Gastrocnemius medialis (tissue), 4 donors: ENCODE results near the gene ARHGAP40. TPM values are rescaled to one million over a fixed set of nuclear protein-coding genes. Genes with fewer than 3 reads are reported as not detected.

Experiments used
- ATAC-seq, 2 donors: fragments of 150-250 bp; one replicate each; pipeline ENCODE4 v1.9.1; 2016
- DNase-seq, 2 donors: peaks; one replicate each; pipeline ENCODE4 v3.0.0-alpha.2; 2019
- H3K27ac ChIP-seq, 4 donors: fragments of 200-600 bp; sonication (generic); 1 replicate in 1 of 4; 2 replicates in 3 of 4; pipeline ENCODE4 v1.5.1; 2016 to 2018; ENCODE audit warnings: mild to moderate bottlenecking in 2 of 4, moderate library complexity in 1 of 4
- H3K27me3 ChIP-seq, 3 donors: fragments of 200-600 bp; sonication (generic) in 2 of 3; 1 replicate in 1 of 3; 2 replicates in 2 of 3; pipeline versions ENCODE4 v1.5.1 to v1.6.0; 2016 to 2019; ENCODE audit warnings: mild to moderate bottlenecking in 1 of 3, moderate library complexity in 1 of 3
- H3K36me3 ChIP-seq, 2 donors: fragments of 200-600 bp; sonication (generic) in 1 of 2; one replicate each; pipeline ENCODE4 v1.5.1; 2017 to 2018
- H3K4me1 ChIP-seq, 2 donors: fragments of 200-600 bp; sonication (generic) in 1 of 2; one replicate each; pipeline ENCODE4 v1.5.1; 2016 to 2017; ENCODE audit warnings: mild to moderate bottlenecking in 2 of 2
- H3K4me3 ChIP-seq, 4 donors: fragments of 200-600 bp; sonication (generic) in 3 of 4; 1 replicate in 1 of 4; 2 replicates in 3 of 4; pipeline ENCODE4 v1.5.1; 2016 to 2019; ENCODE audit warnings: mild to moderate bottlenecking in 2 of 4
- H3K9me3 ChIP-seq, 3 donors: fragments of 200-600 bp; sonication (generic) in 2 of 3; 1 replicate in 1 of 3; 2 replicates in 2 of 3; pipeline ENCODE4 v1.5.1; 2016 to 2019
- CTCF ChIP-seq, 5 experiments: fragments of 450-650 bp in 3 of 5; fragments of 200-600 bp in 2 of 5; sonication (generic) in 2 of 5; IDR thresholded peaks in 4 of 5; conservative IDR thresholded peaks in 1 of 5; 1 replicate in 4 of 5; 2 replicates in 1 of 5; pipeline ENCODE4 v1.5.1; 2016 to 2019; ENCODE audit warnings: antibody characterized with exemption in 5 of 5, mild to moderate bottlenecking in 3 of 5, moderate library complexity in 3 of 5
- POLR2A ChIP-seq, 2 donors: fragments of 450-650 bp; IDR thresholded peaks; one replicate each; pipeline ENCODE4 v1.6.1; 2017; ENCODE audit warnings: antibody characterized with exemption in 2 of 2, mild to moderate bottlenecking in 2 of 2, moderate library complexity in 2 of 2
- in situ Hi-C, 4 donors: fragments of 200-750 bp; cut with MboI; loops; one replicate each; pipeline versions ENCODE4 v1.15.0 to v1.8.0; 2017; ENCODE audit warnings: low sequenced_read_pairs in 4 of 4
- intact Hi-C: fragments of 100-400 bp; cut with DNase I; formaldehyde crosslinking; loops from one replicate; pipeline ENCODE4 v1.15.1; 2023; ENCODE audit warnings: low total_unique reads
- total RNA-seq, 4 donors: library from RNA; depleted of rRNA; stranded (reverse); fragments of >200 nt; gene quantifications; one replicate each; pipeline versions ENCODE4 v1.1.0 to v1.2.3, GENCODE V29; 2016

ARHGAP40 gene
- total RNA-seq, 4 donors from 2014 or later = not detected

- DNase-seq (no peak), ATAC-seq (no peak)
- in situ Hi-C loops (no loop called here), intact Hi-C loops (no loop called here)
- H3K4me3 ChIP-seq = no peak overlapping the region
- no peak overlapping the region for H3K27ac ChIP-seq
- no peaks in the 10 kb centered on the region for H3K36me3 ChIP-seq
- no peaks in the 10 kb centered on the region for H3K9me3 ChIP-seq
- TF ChIP-seq POLR2A (IDR thresholded peaks at IDR 0.05) (no peak), CTCF (IDR thresholded peaks at IDR 0.05 in 4 of 5, conservative IDR thresholded peaks at IDR 0.05 in 1 of 5) (no peak)
- no peaks in the 10 kb centered on the region for H3K4me1 ChIP-seq
- H3K27me3 ChIP-seq = peaks cover 23 to 34% (median 33%) of the 10 kb centered on the region in 3 donors
These were observed 2.2 kb upstream of the ARHGAP40 start for GRCh38 chr20:38599410-38599882.

- in situ Hi-C loops (no loop called here), intact Hi-C loops (no loop called here)
- Histone ChIP-seq H3K9me3 (no peaks in the 10 kb centered on the region), H3K36me3 (no peaks in the 10 kb centered on the region), H3K27ac (no peak overlapping the region), H3K27me3 (peaks cover 23 to 38% (median 35%) of the 10 kb centered on the region in 3 donors), H3K4me3 (no peak overlapping the region), H3K4me1 (no peaks in the 10 kb centered on the region)
- TF ChIP-seq POLR2A (IDR thresholded peaks at IDR 0.05) = no peak
- no peak for TF ChIP-seq CTCF (IDR thresholded peaks at IDR 0.05 in 4 of 5, conservative IDR thresholded peaks at IDR 0.05 in 1 of 5)
- ATAC-seq = no peak
- DNase-seq = no peak
These were observed 1.6 kb upstream of the ARHGAP40 start for GRCh38 chr20:38600057-38600456.

DNA sequence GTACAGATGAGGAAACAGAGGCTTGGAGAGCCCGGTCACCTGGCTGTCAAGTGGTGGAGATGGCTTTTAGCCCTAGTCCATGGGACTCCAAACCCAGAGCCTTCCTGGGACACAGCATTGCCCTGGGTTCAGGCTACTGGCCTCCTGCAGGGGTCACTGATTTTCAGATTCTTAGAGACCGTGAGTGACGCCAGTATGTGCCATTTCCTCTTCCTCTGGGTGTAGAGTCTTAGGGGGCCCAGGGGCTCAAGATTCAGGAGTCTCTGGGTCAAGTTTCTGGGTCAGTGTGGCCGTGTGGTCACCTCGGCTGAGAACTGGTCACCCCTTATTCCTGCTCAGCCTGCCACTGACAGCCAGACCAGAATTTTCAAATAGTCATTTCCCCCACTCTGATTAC, 574 bp downstream of the ARHGAP40 start:
- Histone ChIP-seq H3K9me3 (no peaks in the 10 kb centered on the region), H3K4me3 (no peak overlapping the region), H3K27me3 (peaks cover 28 to 38% (median 37%) of the 10 kb centered on the region in 3 donors), H3K27ac (no peak overlapping the region), H3K36me3 (no peaks in the 10 kb centered on the region), H3K4me1 (no peaks in the 10 kb centered on the region)
- ATAC-seq (no peak), DNase-seq (no peak)
- TF ChIP-seq CTCF (IDR thresholded peaks at IDR 0.05 in 4 of 5, conservative IDR thresholded peaks at IDR 0.05 in 1 of 5) (no peak), POLR2A (IDR thresholded peaks at IDR 0.05) (no peak)
- intact Hi-C loops (no loop called here), in situ Hi-C loops (no loop called here)

DNA sequence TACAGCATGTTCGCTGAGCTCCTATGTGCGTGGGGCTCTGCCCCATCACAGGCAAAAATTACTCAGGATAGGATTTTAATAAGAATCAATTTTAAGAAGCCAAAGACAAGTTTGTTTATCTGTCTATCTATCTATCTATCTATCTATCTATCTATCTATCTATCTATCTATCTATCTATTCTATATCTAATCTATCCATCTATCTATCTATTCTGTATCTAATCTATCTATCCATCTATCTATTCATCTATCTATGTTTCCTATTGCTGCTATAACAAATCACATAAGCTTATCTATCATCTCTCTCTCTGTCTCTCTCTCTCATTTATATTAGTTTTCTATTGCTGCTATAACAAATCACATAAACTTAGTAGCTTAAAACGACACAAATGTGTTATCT, 1.7 kb downstream of the ARHGAP40 start:
- peaks cover 30 to 38% (median 37%) of the 10 kb centered on the region in 3 donors for H3K27me3 ChIP-seq
- TF ChIP-seq CTCF (IDR thresholded peaks at IDR 0.05 in 4 of 5, conservative IDR thresholded peaks at IDR 0.05 in 1 of 5) (no peak), POLR2A (IDR thresholded peaks at IDR 0.05) (no peak)
- in situ Hi-C loops = no loop called here

GRCh38 chr20:38604873-38605303, 3.3 kb downstream of the ARHGAP40 start:
- intact Hi-C loops (no loop called here), in situ Hi-C loops (no loop called here)
- TF ChIP-seq CTCF (IDR thresholded peaks at IDR 0.05 in 4 of 5, conservative IDR thresholded peaks at IDR 0.05 in 1 of 5) (no peak), POLR2A (IDR thresholded peaks at IDR 0.05) (no peak)
- DNase-seq (no peak), ATAC-seq (no peak)
- H3K4me3 ChIP-seq = no peak overlapping the region
- no peaks in the 10 kb centered on the region for H3K36me3 ChIP-seq
- H3K4me1 ChIP-seq = no peaks in the 10 kb centered on the region
- no peaks in the 10 kb centered on the region for H3K9me3 ChIP-seq
- H3K27me3 ChIP-seq = peaks cover 30 to 41% (median 38%) of the 10 kb centered on the region in 3 donors
- H3K27ac ChIP-seq = no peak overlapping the region

More for the DNA sequence above, 1.7 kb downstream of the ARHGAP40 start:
- H3K36me3 ChIP-seq = no peaks in the 10 kb centered on the region
- intact Hi-C loops = no loop called here
- ATAC-seq (no peak), DNase-seq (no peak)
- H3K4me3 ChIP-seq = no peak overlapping the region
- no peak overlapping the region for H3K27ac ChIP-seq
- H3K9me3 ChIP-seq = no peaks in the 10 kb centered on the region
- no peaks in the 10 kb centered on the region for H3K4me1 ChIP-seq
